Tibial artery (tissue), 4 donors: ENCODE measurements around the gene SCNN1B.
"Not testable (repeated sequence)": the region's sequence is repeated elsewhere in the genome, so short reads cannot be mapped to it uniquely, and the experiment has no call there.

Experiments used
- DNase-seq, 2 donors: peaks; one replicate each; pipeline ENCODE4 v3.0.0-alpha.2; 2019
- H3K27ac ChIP-seq, 2 donors: fragments of 200-600 bp; sonication (generic) in 1 of 2; 1 replicate in 1 of 2; 2 replicates in 1 of 2; pipeline ENCODE4 v1.5.1; 2018 to 2019; ENCODE audit warnings: mild to moderate bottlenecking in 1 of 2
- H3K27me3 ChIP-seq, 2 donors: fragments of 200-600 bp; sonication (generic) in 1 of 2; one replicate each; pipeline versions ENCODE4 v1.5.1 to v1.6.0; 2016 to 2019
- H3K36me3 ChIP-seq, 3 donors: fragments of 200-600 bp; sonication (generic) in 2 of 3; one replicate each; pipeline ENCODE4 v1.5.1; 2016 to 2019; ENCODE audit warnings: mild to moderate bottlenecking in 2 of 3
- H3K4me1 ChIP-seq, 4 donors: fragments of 200-600 bp; sonication (generic) in 2 of 4; 1 replicate in 3 of 4; 2 replicates in 1 of 4; pipeline ENCODE4 v1.5.1; 2016 to 2019
- H3K4me3 ChIP-seq, 2 donors: fragments of 200-600 bp; sonication (generic) in 1 of 2; 1 replicate in 1 of 2; 2 replicates in 1 of 2; pipeline ENCODE4 v1.5.1; 2018 to 2019; ENCODE audit warnings: mild to moderate bottlenecking in 2 of 2
- H3K9me3 ChIP-seq, 3 donors: fragments of 200-600 bp; sonication (generic) in 1 of 3; one replicate each; pipeline ENCODE4 v1.5.1; 2016 to 2019
- intact Hi-C: fragments of 100-400 bp; cut with DNase I; formaldehyde crosslinking; loops from one replicate; pipeline ENCODE4 v1.15.0; 2023; ENCODE audit warnings: low total_unique reads
- TF ChIP-seq, protein P1 (sequence below), 2 experiments: fragments of 200-600 bp in 1 of 2; fragments of 450-650 bp in 1 of 2; IDR thresholded peaks; one replicate each; pipeline ENCODE4 v1.5.1; 2017 to 2019; ENCODE audit warnings: antibody characterized with exemption in 2 of 2, mild to moderate bottlenecking in 1 of 2, moderate library complexity in 1 of 2

Gene SCNN1B

DNA sequence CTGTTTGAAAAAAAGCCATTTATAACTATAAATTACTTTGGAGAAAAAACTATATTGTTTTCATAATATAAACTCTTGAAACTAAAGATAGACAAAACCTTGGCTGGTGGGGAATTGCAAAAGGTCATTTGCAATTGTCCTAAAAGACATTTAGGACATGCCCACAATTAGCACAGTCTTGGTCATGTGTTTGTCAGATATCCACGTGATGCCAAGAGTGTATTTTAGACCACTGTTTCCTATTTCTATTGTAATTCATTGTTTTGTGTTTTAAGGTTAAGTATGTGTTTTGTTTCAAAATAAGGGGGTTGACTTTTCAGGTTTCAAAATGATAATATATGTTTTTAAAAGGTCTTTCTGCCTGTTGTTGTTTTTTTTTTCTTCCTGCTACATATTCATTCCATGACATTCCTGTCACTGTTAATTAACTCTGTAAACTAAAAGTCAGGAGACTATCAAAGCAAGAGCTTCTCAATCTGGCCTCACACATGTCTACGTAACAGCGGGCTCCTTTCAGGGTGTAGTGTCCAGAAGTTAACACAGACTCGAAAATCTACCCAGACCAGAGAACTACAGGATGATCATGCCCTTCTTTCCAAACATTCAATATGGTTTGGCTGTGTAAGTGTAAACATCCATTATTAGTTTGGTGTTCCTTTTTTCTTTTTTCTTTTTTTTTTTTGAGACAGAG lies 92.2 kb downstream of the SCNN1B start:
- Histone ChIP-seq H3K36me3 (peaks cover 72 to 97% (median 81%) of the 10 kb centered on the region in 3 donors), H3K27ac (no peak overlapping the region), H3K4me1 (no peaks in the 10 kb centered on the region), H3K4me3 (no peak overlapping the region), H3K9me3 (no peaks in the 10 kb centered on the region), H3K27me3 (no peaks in the 10 kb centered on the region)
- no peak for DNase-seq
- intact Hi-C loops: no loop called here
- TF ChIP-seq, protein P1, sequence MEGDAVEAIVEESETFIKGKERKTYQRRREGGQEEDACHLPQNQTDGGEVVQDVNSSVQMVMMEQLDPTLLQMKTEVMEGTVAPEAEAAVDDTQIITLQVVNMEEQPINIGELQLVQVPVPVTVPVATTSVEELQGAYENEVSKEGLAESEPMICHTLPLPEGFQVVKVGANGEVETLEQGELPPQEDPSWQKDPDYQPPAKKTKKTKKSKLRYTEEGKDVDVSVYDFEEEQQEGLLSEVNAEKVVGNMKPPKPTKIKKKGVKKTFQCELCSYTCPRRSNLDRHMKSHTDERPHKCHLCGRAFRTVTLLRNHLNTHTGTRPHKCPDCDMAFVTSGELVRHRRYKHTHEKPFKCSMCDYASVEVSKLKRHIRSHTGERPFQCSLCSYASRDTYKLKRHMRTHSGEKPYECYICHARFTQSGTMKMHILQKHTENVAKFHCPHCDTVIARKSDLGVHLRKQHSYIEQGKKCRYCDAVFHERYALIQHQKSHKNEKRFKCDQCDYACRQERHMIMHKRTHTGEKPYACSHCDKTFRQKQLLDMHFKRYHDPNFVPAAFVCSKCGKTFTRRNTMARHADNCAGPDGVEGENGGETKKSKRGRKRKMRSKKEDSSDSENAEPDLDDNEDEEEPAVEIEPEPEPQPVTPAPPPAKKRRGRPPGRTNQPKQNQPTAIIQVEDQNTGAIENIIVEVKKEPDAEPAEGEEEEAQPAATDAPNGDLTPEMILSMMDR (IDR thresholded peaks at IDR 0.05): no peak

DNA sequence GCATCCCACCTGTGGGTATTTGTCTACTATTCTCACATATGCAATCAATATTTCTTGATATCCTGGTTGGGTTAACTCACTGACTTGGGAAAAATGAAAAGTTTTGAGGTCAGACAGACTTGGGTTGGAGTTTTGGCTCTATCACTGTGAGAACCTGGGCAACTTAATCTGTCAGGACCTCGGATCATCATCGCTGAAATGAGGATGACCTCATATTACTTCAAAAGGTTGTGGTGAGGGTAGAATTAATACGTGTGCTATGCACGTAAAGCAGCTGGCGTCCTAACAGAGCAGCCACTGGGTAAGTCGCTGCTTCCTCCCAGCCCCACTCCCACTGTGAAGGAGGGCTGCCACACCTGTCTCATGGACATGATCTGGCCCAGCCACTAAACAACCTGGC lies 93.6 kb downstream of the SCNN1B start:
- H3K27me3 ChIP-seq: no peaks in the 10 kb centered on the region
- intact Hi-C loops: no loop called here
- H3K36me3 ChIP-seq: peaks cover 61 to 97% (median 84%) of the 10 kb centered on the region in 3 donors
- H3K4me1 ChIP-seq: no peaks in the 10 kb centered on the region
- TF ChIP-seq, protein P1 (IDR thresholded peaks at IDR 0.05): no peak
- peak in 1 of 2 donors; percentile 5 for DNase-seq
- no peak overlapping the region for H3K4me3 ChIP-seq
- no peaks in the 10 kb centered on the region for H3K9me3 ChIP-seq
- H3K27ac ChIP-seq: no peak overlapping the region

DNA sequence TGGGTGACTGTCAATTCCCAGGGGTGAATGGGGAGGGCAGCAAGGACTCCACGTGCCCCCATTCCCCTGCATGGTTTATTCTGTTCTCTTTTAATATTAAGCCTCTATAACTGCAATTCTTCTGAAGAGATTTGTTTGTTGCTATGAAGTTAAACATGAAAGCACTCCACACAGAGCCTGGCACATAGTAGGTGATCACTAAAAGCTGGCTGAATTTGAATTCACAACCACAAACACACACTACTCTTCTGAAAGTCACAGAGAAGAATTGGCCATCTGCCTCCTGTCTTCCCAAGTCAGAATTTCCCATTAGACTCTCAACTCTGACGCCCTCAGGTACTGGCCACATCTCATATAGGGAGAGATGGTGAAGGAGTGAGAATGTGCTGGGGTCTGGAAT lies 95.4 kb downstream of the SCNN1B start:
- no peaks in the 10 kb centered on the region for H3K27me3 ChIP-seq
- H3K9me3 ChIP-seq: no peaks in the 10 kb centered on the region
- DNase-seq: peak in 1 of 2 donors; percentile 15
- H3K4me3 ChIP-seq: no peak overlapping the region
- no peak overlapping the region for H3K27ac ChIP-seq
- H3K4me1 ChIP-seq: no peaks in the 10 kb centered on the region
- H3K36me3 ChIP-seq: peaks cover 58 to 97% (median 82%) of the 10 kb centered on the region in 3 donors
- TF ChIP-seq, protein P1 (IDR thresholded peaks at IDR 0.05): no peak
- intact Hi-C loops: no loop called here

DNA sequence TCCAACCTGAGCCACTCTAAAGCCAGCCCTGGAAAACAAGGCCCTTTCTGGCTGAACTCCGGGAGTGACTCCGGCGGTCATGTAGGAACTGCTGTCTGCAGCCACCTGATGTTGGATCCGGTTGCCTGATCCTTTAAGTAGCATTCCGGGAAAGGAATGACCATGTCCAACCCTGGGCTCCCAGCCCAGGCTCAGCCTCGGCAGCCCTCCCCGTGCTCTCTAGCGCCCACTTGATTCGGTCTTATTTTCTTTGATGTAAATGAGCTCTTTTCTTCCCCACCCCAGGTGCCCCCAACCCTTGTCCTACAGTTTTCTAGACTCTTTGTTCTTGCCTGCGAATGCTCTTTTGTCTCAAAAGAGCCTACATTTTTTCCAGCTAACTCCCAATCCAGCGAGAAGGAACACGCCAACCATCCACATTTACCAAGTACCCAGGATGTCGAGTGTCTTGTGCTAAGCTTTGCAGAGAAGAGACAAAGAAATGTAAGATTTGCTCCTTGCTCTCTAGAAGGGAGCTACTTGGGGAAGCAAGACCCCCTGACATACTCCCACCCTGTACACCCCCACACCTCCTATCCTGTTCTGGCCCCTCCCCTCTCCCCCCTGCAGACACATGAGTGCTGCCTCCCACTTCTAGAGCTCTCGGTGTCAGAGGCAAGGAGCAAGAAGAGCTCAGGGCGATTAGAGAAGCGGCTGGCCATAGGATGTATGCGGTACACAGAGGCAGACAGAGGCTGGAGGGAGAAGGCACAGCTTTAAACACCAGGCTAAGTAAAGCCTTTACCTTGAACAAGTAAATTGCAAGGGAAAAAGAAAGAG lies 97.1 kb downstream of the SCNN1B start:
- no peaks in the 10 kb centered on the region for H3K4me1 ChIP-seq
- TF ChIP-seq, protein P1 (IDR thresholded peaks at IDR 0.05): no peak
- H3K4me3 ChIP-seq: no peak overlapping the region
- H3K9me3 ChIP-seq: no peaks in the 10 kb centered on the region
- H3K27ac ChIP-seq: no peak overlapping the region
- peak in 1 of 2 donors; percentile 39 for DNase-seq
- no peaks in the 10 kb centered on the region for H3K27me3 ChIP-seq
- intact Hi-C loops: no loop called here
- H3K36me3 ChIP-seq: peaks cover 51 to 100% (median 88%) of the 10 kb centered on the region in 3 donors

DNA sequence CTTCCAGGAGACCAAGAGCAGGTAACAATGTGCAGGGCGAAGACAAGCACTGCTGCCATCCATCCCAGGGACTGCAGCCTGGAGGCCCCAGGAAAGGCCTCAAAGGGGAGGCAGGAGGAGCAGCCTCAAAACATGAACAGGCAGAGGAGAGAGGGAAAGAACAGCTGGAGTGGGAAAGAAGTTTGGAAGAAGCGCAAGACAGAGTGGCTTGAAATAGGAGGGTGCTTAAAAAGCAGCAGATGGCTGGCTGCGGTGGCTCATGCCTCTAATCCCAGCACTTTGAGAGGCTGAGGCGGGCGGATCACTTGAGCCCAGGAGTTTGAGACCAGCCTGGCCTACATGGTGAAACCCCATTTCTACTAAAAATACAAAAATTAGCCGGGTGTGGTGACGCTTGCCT lies 98.3 kb downstream of the SCNN1B start:
- peak in 1 of 2 donors; percentile 28 for DNase-seq
- H3K27me3 ChIP-seq, intact Hi-C loops, H3K4me1 ChIP-seq, H3K27ac ChIP-seq, H3K4me3 ChIP-seq, H3K9me3 ChIP-seq: not testable (repeated sequence)
- H3K36me3 ChIP-seq: peaks cover 61 to 100% (median 92%) of the 10 kb centered on the region in 3 donors

DNA sequence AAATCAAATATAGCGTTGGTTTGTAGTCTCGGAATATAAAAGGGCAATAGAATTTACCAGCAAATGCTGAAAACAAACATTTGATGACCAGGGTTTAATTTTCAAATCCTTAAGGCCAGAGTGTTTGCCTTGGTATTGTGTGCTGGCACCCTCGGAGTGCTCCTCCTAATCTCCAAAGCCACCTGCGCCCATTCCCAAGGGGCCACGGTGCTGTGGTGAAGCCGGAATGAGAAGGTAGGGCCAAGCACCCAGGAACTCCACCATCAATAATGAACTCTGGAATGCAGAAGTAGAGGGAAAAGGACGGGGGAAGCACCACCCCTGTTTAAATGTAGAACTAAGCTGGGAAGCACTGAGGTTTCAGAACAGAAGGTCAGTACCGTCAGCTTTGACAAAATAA lies 99.0 kb downstream of the SCNN1B start:
- TF ChIP-seq, protein P1 (IDR thresholded peaks at IDR 0.05): no peak
- Histone ChIP-seq H3K9me3 (no peaks in the 10 kb centered on the region), H3K27ac (no peak overlapping the region), H3K4me3 (no peak overlapping the region), H3K27me3 (no peaks in the 10 kb centered on the region), H3K4me1 (no peaks in the 10 kb centered on the region), H3K36me3 (peaks cover 63 to 100% (median 93%) of the 10 kb centered on the region in 3 donors)
- DNase-seq: peak in 1 of 2 donors; percentile 23
- intact Hi-C loops: no loop called here
